D341Med (cell line): Measurements from ENCODE around the gene CEP20.
"Not testable (repeated sequence)": the region's sequence is repeated elsewhere in the genome, so short reads cannot be mapped to it uniquely, and the experiment has no call there.

ENCODE experiments used
- DNase-seq: peaks from one replicate; pipeline ENCODE4 v3.0.0; 2012; ENCODE audit warnings: low spot score

The CEP20 gene

GRCh38 chr16:15888072-15888976 is at the start of gene CEP20:
TSS of gene CEP20 (minus strand) at chr16:15888603. CDS start at chr16:15888585, 18 bp downstream.
- DNase-seq: peak; percentile 99

- not testable (repeated sequence) for DNase-seq
These were observed 48.4 kb upstream of the CEP20 start for GRCh38 chr16:15936809-15937208.

DNA sequence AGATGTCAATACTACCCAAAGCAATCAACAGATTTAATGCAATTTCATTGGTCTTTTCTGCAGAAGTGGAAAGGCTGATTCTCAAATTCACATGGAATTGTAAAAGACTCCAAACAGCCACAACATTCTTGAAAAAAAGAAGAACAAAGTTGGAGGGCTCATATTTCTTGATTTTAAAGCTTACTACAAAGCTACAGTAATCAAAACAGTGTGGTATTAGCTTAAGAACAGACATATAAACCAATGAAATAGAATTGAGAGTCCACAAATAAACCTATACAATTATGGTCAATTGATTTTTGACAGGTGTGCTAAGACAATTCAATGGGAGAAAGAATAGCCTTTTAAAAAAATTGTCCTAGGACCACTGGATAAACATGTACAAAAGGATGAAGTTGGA is 46.6 kb upstream of the CEP20 start:
- no peak for DNase-seq

GRCh38 chr16:15933781-15934180 is 45.4 kb upstream of the CEP20 start:
- no peak for DNase-seq

GRCh38 chr16:15932939-15933338 is 44.5 kb upstream of the CEP20 start:
- DNase-seq: no peak

- no peak for DNase-seq
These were observed 40.1 kb upstream of the CEP20 start for GRCh38 chr16:15928261-15929104.

GRCh38 chr16:15925631-15926030 is 37.2 kb upstream of the CEP20 start:
- DNase-seq: no peak

- no peak for DNase-seq
These were observed 36.6 kb upstream of the CEP20 start for GRCh38 chr16:15924996-15925395.

DNA sequence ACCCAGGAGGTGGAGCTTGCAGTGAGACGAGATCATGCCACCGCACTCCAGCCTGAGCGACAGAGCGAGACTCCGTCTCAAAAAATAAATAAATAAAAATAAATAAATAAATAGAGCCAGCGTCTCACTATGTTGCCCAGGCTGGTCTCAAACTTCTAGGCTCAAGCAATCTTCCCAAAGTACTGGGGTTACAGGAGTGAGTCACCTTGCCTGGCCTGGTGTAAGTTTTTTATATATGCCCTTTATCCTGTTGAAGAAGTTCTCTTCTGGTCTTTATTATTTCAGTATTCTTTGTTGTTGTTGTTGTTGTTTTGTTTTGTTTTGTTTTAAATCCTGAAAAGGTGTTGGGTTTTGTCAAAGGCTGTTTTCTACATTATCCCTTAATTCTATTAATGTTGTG is 30.9 kb upstream of the CEP20 start:
- no peak for DNase-seq

DNA sequence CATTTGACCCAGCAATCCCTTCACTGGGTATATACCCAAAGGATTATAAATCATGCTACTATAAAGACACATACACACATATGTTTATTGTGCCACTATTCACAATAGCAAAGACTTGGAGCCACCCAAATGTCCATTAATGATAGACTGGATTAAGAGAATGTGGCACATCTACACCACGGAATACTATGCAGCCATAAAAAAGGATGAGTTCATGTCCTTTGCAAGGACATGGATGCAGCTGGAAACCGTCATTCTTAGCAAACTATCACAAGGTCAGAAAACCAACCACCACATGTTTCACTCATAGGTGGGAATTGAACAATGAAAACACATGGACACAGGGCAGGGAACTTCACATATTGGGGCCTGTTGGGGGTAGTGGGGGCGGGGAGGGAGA is 29.9 kb upstream of the CEP20 start:
- DNase-seq: not testable (repeated sequence)

DNA sequence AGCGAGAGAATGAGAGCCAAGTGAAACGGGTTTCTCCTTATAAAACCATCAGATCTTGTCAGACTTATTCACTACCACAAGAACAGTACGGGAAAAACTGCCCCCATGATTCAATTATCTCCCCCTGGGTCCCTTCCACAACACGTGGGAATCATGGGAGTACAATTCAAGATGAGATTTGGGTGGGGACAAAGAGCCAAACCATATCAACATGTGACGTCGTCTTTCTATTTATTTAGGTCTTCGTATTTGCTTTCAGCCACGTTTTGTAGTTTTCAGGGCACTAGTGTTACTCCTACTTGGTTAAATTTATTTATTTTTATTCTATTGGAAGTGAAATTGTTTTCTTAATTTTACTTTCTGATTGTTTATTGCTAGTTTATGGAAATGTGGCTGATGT is 27.9 kb upstream of the CEP20 start:
- no peak for DNase-seq

DNA sequence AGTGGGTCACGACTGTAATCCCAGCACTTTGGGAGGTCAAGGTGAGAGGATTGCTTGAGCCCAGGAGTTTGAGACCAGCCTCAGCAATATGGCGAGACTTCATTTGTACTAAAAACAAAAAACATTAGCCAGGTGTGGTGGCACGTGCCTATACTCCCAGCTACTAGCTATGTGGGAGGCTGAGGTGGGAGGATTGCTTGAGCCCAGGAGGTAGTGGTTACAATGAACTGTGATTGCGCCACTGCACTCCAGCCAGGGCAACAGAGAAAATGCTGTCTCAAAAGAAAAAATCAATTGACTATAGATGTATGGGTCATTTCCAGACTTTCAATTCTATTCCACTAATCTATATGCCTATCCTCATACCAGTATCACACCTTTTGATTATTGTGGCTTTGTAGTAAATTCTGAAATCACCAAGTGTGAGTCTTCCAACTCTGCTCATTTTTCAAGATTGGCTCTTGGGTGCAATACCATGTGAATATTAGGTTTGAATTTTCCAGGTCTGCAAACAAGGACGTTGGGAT is 27.2 kb upstream of the CEP20 start:
- no peak for DNase-seq

DNA sequence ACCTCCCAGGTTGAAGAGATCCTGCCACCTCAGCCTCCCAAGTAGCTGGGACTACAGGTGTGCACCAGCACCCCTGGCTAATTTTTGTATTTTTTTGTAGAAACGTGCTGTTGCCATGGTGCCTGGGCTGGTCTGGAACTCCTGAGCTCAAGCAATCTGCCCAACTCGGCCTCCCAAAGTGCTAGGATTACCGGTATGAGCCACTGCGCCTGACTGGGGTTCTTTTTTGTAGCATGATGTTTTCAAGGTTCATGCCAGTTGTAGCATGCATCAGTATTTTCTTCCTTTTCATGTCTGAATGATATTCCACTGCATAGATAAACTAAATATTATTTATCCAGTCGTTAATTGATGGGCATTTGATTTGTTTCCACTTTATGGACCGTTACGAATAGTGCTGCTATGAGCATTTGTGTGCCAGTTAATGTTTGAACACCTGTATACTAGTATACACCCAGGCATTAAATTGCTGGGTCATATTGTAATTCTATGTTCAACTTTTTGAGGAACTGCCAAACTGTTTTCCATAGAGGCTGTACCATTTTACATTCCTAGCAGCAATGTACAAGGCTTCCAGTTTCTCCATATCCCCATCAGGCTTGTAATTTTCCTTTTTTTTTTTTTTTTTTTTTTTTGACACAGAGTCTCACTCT is 24.8 kb upstream of the CEP20 start:
- no peak for DNase-seq

DNA sequence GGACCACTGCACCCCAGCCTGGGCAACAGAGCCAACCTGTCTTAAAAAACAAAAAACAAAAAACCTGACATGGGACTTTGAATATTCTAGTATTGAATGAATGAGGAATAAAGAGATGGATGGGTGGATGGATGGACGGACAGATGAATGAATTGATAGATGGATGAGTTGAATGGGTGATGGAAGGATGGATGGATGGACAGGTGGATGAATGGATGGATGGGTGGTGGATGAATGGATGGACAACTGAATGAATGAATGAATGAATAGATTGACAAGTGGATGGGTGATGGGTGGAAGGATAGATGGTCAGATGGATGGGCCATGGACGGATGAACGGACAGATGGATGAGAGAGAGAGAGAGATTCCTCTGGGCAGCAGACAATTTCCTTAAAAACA is 22.8 kb upstream of the CEP20 start:
- DNase-seq: no peak

DNA sequence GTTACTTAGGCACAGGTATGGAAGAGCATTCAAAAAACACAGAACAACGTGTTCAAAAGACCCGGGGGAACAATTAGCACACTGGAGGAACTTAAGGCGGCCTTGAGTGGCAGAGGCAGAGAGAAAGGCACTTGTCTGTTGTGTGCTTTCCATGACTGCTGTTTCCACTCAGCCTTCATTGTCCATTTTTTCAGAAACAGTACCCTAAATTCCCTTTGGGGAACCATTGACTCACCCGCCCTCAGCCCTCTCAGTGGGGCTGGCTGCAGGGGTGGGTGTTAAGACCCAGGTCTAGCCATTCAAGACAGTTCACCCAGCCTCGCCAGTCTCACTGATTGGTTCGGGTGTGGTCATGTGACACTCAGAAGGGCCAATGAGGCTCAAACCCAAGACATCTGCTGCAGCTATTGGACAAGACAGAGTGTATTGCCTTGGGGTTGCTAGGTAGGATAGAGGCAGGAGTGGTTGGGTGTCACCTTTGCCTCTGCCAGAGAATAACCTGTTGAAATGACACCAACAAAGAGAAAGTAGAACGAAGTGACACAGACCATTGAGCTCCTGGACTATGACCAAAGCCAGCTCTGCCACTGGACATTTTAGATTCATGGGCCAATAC is 19.6 kb upstream of the CEP20 start:
- peak; percentile 51 for DNase-seq

DNA sequence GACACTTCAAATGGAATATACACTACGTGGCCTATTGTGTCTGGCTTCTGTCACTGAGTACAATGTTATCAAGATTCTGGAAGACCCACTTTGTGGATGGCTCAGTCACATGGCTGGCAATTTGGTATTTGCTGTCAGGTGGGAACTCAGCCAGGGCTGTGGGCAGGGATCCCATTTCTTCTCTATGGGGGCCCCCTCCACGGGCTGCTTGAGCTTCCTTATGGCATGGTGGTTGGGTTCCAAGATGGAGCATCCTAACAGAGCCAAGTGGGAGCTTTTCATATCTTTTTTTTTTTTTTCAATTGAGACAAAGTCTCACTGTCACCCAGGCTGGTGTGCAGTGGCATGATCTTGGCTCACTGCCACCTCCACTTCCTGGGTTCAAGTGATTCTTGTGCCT is 18.0 kb upstream of the CEP20 start:
- DNase-seq: no peak

DNA sequence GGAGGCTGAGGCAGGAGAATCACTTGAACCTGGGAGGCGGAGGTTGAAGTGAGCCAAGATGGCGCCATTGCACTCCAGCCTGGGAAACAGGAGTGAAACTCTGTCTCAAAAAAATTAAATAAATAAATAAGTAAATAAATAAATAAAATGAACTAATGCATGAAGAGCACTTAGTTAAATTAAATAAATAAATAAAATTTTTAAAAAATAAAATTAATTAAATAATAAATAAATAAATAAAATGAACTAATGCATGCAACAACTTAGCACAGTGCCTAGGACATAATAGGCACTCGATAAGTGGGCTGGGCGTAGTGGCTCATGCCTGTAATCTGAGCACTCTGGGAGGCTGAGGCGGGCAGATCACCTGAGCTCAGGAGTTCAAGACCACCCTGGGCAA is 15.6 kb upstream of the CEP20 start:
- no peak for DNase-seq

- DNase-seq: no peak
These were observed 12.6 kb upstream of the CEP20 start for GRCh38 chr16:15900901-15901500.

GRCh38 chr16:15900357-15900756 is 12.0 kb upstream of the CEP20 start:
- no peak for DNase-seq

DNA sequence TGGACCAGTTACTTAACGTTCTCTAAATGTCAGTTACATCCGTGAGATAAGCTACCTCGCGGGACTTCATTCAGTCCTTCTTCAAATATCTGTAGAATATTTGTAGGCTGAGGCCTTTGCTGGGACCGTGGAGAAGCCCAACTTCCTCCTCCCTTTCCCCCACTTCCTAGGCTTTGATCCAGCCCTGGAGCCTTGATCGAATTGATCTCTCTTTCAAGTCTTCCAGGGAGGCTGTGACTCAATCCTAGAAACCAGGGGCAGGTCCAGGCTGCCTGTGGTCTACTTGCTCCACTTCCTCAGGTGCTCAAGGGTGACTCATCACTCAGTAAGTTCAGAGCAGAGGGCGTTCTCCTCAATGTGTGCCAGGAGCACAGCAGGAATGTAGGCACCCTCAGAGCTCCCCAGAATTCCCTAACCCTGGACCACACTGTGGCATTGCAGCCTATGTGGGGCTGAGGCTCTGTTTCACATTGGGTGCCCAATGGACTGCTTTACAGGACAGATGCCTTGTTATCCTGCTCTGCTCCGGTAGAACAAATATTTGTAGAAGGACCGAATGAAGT is 11.2 kb upstream of the CEP20 start:
- no peak for DNase-seq

GRCh38 chr16:15898654-15899053 is 10.3 kb upstream of the CEP20 start:
- DNase-seq: no peak
